Trophoblast cell (in vitro differentiated cells and primary cell): ENCODE data around the gene ASCC1.

Source experiments
- DNase-seq, 2 donors: peaks; one replicate each; pipeline ENCODE4 v3.0.0-alpha.2; 2016
- H2AFZ ChIP-seq: 2 replicates; pipeline ENCODE4 v1.6.1; 2013; ENCODE audit warnings: low read length, moderate library complexity, mild to moderate bottlenecking; ENCODE audit not compliant: insufficient read depth, poor library complexity
- H2AK5ac ChIP-seq: 2 replicates; pipeline ENCODE4 v1.6.1; 2013; ENCODE audit warnings: mild to moderate bottlenecking, low read length
- H2BK120ac ChIP-seq: 2 replicates; pipeline ENCODE4 v1.6.1; 2013; ENCODE audit warnings: low read length, mild to moderate bottlenecking, moderate library complexity; ENCODE audit not compliant: insufficient read depth, poor library complexity
- H2BK12ac ChIP-seq: 2 replicates; pipeline ENCODE4 v1.6.1; 2013; ENCODE audit warnings: mild to moderate bottlenecking, low read length, moderate library complexity
- H2BK5ac ChIP-seq: 2 replicates; pipeline ENCODE4 v1.6.1; 2013; ENCODE audit warnings: low read length, low read depth, moderate library complexity, mild to moderate bottlenecking; ENCODE audit not compliant: poor library complexity
- H3K14ac ChIP-seq: 2 replicates; pipeline ENCODE4 v1.6.1; 2013; ENCODE audit warnings: mild to moderate bottlenecking, low read length
- H3K18ac ChIP-seq: 2 replicates; pipeline ENCODE4 v1.6.1; 2013; ENCODE audit warnings: mild to moderate bottlenecking, low read length
- H3K23ac ChIP-seq: 2 replicates; pipeline ENCODE4 v1.6.1; 2013; ENCODE audit warnings: low read length
- H3K27ac ChIP-seq: 2 replicates; pipeline ENCODE4 v1.5.1; 2013; ENCODE audit warnings: low read depth, mild to moderate bottlenecking, inconsistent platforms, low read length, moderate library complexity
- H3K27me3 ChIP-seq: 2 replicates; pipeline ENCODE4 v1.6.1; 2013; ENCODE audit warnings: inconsistent platforms, mild to moderate bottlenecking, low read length, moderate library complexity; ENCODE audit not compliant: insufficient read depth
- H3K36me3 ChIP-seq, 2 experiments: 1 replicate in 1 of 2; 2 replicates in 1 of 2; pipeline ENCODE4 v1.6.1; 2013; ENCODE audit warnings: low read length in 2 of 2, mild to moderate bottlenecking in 2 of 2, moderate library complexity in 1 of 2; ENCODE audit not compliant: insufficient read depth in 2 of 2, control insufficient read depth in 1 of 2
- H3K4ac ChIP-seq: 2 replicates; pipeline ENCODE4 v1.6.1; 2013; ENCODE audit warnings: low read depth, mild to moderate bottlenecking, low read length, moderate library complexity
- H3K4me1 ChIP-seq, 2 experiments: 1 replicate in 1 of 2; 2 replicates in 1 of 2; pipeline ENCODE4 v1.6.1; 2013; ENCODE audit warnings: low read length in 2 of 2, mild to moderate bottlenecking in 2 of 2, moderate library complexity in 1 of 2; ENCODE audit not compliant: insufficient read depth in 2 of 2, control insufficient read depth in 1 of 2
- H3K4me2 ChIP-seq: 2 replicates; pipeline ENCODE4 v1.6.1; 2013; ENCODE audit warnings: inconsistent platforms, mild to moderate bottlenecking, low read length, moderate library complexity
- H3K4me3 ChIP-seq: 2 replicates; pipeline ENCODE4 v1.5.1; 2013; ENCODE audit warnings: mild to moderate bottlenecking, low read depth, low read length, inconsistent platforms
- H3K79me1 ChIP-seq: one replicate; pipeline ENCODE4 v1.6.1; 2013; ENCODE audit warnings: low read length
- H3K79me2 ChIP-seq: 2 replicates; pipeline ENCODE4 v1.6.1; 2013; ENCODE audit warnings: low read length, mild to moderate bottlenecking; ENCODE audit not compliant: control insufficient read depth, insufficient read depth, poor library complexity
- H3K9ac ChIP-seq: 2 replicates; pipeline ENCODE4 v1.6.1; 2013; ENCODE audit warnings: mild to moderate bottlenecking, low read length
- H3K9me3 ChIP-seq: 2 replicates; pipeline ENCODE4 v1.6.1; 2013; ENCODE audit warnings: low read depth, mild to moderate bottlenecking, control low read depth, inconsistent platforms, low read length; ENCODE audit not compliant: insufficient read depth
- H4K12ac ChIP-seq: 2 replicates; pipeline ENCODE4 v1.6.1; 2013; ENCODE audit warnings: low read depth, mild to moderate bottlenecking, low read length, moderate library complexity
- H4K8ac ChIP-seq: 2 replicates; pipeline ENCODE4 v1.6.1; 2013; ENCODE audit warnings: low read depth, mild to moderate bottlenecking, low read length, moderate library complexity
- H4K91ac ChIP-seq: one replicate; pipeline ENCODE4 v1.6.1; 2013; ENCODE audit warnings: low read depth, mild to moderate bottlenecking, low read length, moderate library complexity
- WGBS: extraction: QIAGEN DNeasy Blood & Tissue Kit; methylation state at CpG from one replicate; pipeline ENCODE4 v1.1.7; 2013; ENCODE audit warnings: missing lambda C conversion rate; ENCODE audit not compliant: insufficient read length, insufficient coverage; ENCODE audit errors: extremely low coverage; 5-methylcytosine and 5-hydroxymethylcytosine counted together

The ASCC1 gene

DNA sequence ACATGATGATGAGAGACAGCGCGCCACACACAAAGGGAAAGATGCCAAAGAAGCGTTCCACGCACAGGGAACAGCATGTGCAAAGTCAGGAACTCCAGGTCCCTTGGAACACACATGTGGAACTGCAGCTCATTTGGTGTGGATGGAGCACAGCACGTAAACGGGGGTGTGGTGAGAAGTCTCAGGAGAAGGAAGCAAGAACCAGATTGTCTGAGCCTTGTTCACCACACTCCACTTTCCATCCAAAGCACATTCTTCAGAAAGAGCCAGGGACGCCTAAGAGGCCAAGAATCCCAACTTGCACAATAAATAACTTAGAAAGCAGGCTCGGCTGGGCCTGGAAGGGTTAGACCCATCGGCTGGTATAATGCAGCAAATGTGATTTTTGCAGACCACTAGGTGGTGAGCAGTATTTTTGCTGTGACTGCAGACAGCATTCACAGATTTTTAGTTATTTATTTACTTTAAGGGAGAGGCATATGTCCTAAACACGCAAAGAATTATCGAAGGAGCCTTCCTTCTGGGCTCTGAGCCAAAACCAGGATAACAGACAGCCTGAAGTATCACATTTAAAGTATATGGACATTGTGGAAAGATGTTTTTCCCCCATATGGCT, 27.9 kb upstream of the ASCC1 start:
- no peak overlapping the region for H3K18ac ChIP-seq
- peak overlapping the region; percentile 12 for H3K14ac ChIP-seq
- peak overlapping the region; percentile 18 for H2AK5ac ChIP-seq
- no peak overlapping the region for H3K4ac ChIP-seq
- H2BK12ac ChIP-seq, result no peak overlapping the region
- H3K36me3 ChIP-seq, result no peaks in the 10 kb centered on the region
- H3K79me1 ChIP-seq, result peaks cover 2% of the 10 kb centered on the region
- H2AFZ ChIP-seq, result no peak overlapping the region
- H3K23ac ChIP-seq, result no peak overlapping the region
- H3K27ac ChIP-seq, result no peak overlapping the region
- H3K9ac ChIP-seq, result no peak overlapping the region
- no peak overlapping the region for H2BK120ac ChIP-seq
- H2BK5ac ChIP-seq, result no peak overlapping the region
- no CpG with 5 or more reads among the region's 11 CpGs for WGBS
- H4K8ac ChIP-seq, result no peak overlapping the region
- peaks cover 2% of the 10 kb centered on the region for H3K9me3 ChIP-seq
- H3K4me2 ChIP-seq, result no peak overlapping the region
- H3K27me3 ChIP-seq, result no peaks in the 10 kb centered on the region
- H3K4me3 ChIP-seq, result no peak overlapping the region
- no peak overlapping the region for H4K12ac ChIP-seq
- peak overlapping the region; percentile 3 for H4K91ac ChIP-seq
- H3K4me1 ChIP-seq, result peaks cover 14 to 20% of the 10 kb centered on the region in 2 experiments
- peak; percentile 14 to 51 for DNase-seq
- H3K79me2 ChIP-seq, result no peaks in the 10 kb centered on the region

- Histone ChIP-seq H3K4me3 (no peak overlapping the region), H3K18ac (no peak overlapping the region), H3K23ac (no peak overlapping the region), H2BK12ac (peak overlapping the region; percentile 68), H4K12ac (no peak overlapping the region), H3K36me3 (no peaks in the 10 kb centered on the region), H3K4ac (no peak overlapping the region), H3K79me2 (no peaks in the 10 kb centered on the region), H2AK5ac (no peak overlapping the region), H3K9me3 (peaks cover 2% of the 10 kb centered on the region), H2AFZ (no peak overlapping the region), H3K9ac (no peak overlapping the region), H4K8ac (no peak overlapping the region), H3K27ac (no peak overlapping the region), H2BK120ac (peak overlapping the region; percentile 5), H2BK5ac (peak overlapping the region; percentile 7), H4K91ac (peak overlapping the region; percentile 50), H3K79me1 (no peaks in the 10 kb centered on the region), H3K14ac (no peak overlapping the region), H3K27me3 (no peaks in the 10 kb centered on the region), H3K4me2 (no peak overlapping the region), H3K4me1 (peaks cover 10 to 11% of the 10 kb centered on the region in 2 experiments)
- no CpG with 5 or more reads among the region's 4 CpGs for WGBS
- no peak for DNase-seq
Measured at GRCh38 chr10:72242675-72243074, 26.6 kb upstream of the ASCC1 start.

- H4K8ac ChIP-seq, result no peak overlapping the region
- no CpG with 5 or more reads among the region's 8 CpGs for WGBS
- no peak overlapping the region for H3K9ac ChIP-seq
- no peak overlapping the region for H2BK5ac ChIP-seq
- no peak overlapping the region for H2BK12ac ChIP-seq
- H4K12ac ChIP-seq, result no peak overlapping the region
- H3K79me1 ChIP-seq, result no peaks in the 10 kb centered on the region
- H3K23ac ChIP-seq, result no peak overlapping the region
- H2BK120ac ChIP-seq, result no peak overlapping the region
- no peak overlapping the region for H2AFZ ChIP-seq
- H3K27me3 ChIP-seq, result no peaks in the 10 kb centered on the region
- H3K4me2 ChIP-seq, result no peak overlapping the region
- no peak overlapping the region for H3K14ac ChIP-seq
- no peak overlapping the region for H3K4ac ChIP-seq
- H3K18ac ChIP-seq, result no peak overlapping the region
- DNase-seq, result no peak
- no peak overlapping the region for H3K4me3 ChIP-seq
- peaks cover 0 to 2% of the 10 kb centered on the region in 2 experiments for H3K36me3 ChIP-seq
- H2AK5ac ChIP-seq, result no peak overlapping the region
- H3K9me3 ChIP-seq, result peaks cover 2% of the 10 kb centered on the region
- no peak overlapping the region for H4K91ac ChIP-seq
- no peaks in the 10 kb centered on the region for H3K79me2 ChIP-seq
- H3K4me1 ChIP-seq, result peaks cover 7 to 10% of the 10 kb centered on the region in 2 experiments
- no peak overlapping the region for H3K27ac ChIP-seq
Measured at GRCh38 chr10:72241691-72242252, 25.7 kb upstream of the ASCC1 start.

GRCh38 chr10:72240371-72240770, 24.3 kb upstream of the ASCC1 start:
- no CpG with 5 or more reads among the region's 7 CpGs for WGBS
- no peaks in the 10 kb centered on the region for H3K27me3 ChIP-seq
- no peak for DNase-seq

More at GRCh38 chr10:72240371-72240770, 24.3 kb upstream of the ASCC1 start:
- H3K4ac ChIP-seq, result no peak overlapping the region
- H3K18ac ChIP-seq, result no peak overlapping the region
- H2BK12ac ChIP-seq, result no peak overlapping the region
- H3K9ac ChIP-seq, result no peak overlapping the region
- no peak overlapping the region for H4K12ac ChIP-seq
- peaks cover 2% of the 10 kb centered on the region for H3K9me3 ChIP-seq
- H4K8ac ChIP-seq, result no peak overlapping the region
- no peak overlapping the region for H2BK120ac ChIP-seq
- H3K4me3 ChIP-seq, result no peak overlapping the region
- no peaks in the 10 kb centered on the region for H3K79me1 ChIP-seq
- H4K91ac ChIP-seq, result no peak overlapping the region
- no peak overlapping the region for H3K27ac ChIP-seq
- H2BK5ac ChIP-seq, result no peak overlapping the region
- no peaks in the 10 kb centered on the region for H3K79me2 ChIP-seq
- peaks cover 7 to 10% of the 10 kb centered on the region in 2 experiments for H3K4me1 ChIP-seq
- peaks cover 0 to 4% of the 10 kb centered on the region in 2 experiments for H3K36me3 ChIP-seq
- no peak overlapping the region for H3K14ac ChIP-seq
- no peak overlapping the region for H3K23ac ChIP-seq
- no peak overlapping the region for H2AFZ ChIP-seq
- H3K4me2 ChIP-seq, result no peak overlapping the region
- no peak overlapping the region for H2AK5ac ChIP-seq
